GM18873 (cell line): ENCODE results near the gene TMEM119.
"Not testable (repeated sequence)": the region's sequence is repeated elsewhere in the genome, so short reads cannot be mapped to it uniquely, and the experiment has no call there.

Experiments
- ATAC-seq: cut with Tn5 transposase; IDR thresholded peaks from one replicate; pipeline ENCODE4 v1.9.1; 2021; ENCODE audit warnings: mild to moderate bottlenecking, moderate library complexity, moderate number of reproducible peaks; ENCODE audit not compliant: unreplicated experiment, low FRiP score

TMEM119 gene

DNA sequence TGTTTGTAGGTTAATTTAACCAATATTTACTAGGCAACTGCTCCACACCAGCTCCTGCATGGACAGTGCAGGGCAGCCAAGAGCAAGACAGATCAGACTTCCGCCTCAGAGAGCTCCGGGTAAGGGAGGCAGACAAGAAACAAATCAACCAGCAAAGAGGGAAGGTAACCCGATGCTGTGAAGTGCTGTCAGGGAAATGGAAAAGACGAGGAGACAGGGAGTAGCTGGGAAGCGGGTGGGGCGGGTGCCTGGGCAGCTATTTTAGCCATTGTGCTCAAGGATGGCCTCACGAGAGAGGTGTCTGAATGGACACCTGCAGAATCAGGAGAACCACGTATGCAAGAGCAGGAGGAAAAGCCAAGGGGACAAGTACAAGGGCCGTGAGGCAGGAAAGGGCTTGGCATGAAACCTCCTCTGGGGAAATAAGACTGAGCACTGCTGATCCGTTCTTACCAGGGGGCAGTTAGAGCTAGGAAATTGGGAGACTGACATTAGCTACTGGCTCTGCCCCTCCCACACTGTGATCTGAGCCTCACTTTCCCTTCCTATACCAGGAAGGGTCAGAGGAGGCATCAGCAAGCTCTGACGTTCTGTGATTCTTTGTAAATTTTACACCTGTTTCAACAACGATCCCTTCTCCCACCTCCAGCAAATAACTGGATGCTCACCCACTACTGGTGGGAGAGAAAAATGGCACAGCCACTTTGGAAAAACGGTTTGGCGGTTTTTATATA is 6.5 kb upstream of the TMEM119 start:
- no peak for ATAC-seq

DNA sequence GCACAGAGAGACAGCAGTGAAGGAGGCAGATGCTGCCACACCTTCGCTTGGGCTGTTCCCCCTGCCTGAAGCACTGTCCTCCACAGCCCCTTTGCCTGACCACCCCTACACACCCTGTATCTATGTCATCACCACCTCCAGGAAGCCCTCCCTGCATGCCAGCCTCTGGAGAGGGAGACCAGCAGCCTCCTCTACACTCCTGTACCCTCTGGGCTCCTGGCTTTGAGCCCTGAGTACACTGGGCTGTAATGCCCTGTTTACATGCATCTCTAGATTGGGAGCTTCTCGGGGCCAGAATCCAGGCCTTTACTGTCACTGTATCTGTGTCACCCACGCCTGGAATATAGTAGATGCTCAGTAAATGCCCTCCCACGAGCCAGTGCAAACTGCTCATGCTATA is 5.9 kb upstream of the TMEM119 start:
- no peak for ATAC-seq

GRCh38 chr12:108602976-108603704 is 5.3 kb upstream of the TMEM119 start:
- no peak for ATAC-seq

GRCh38 chr12:108602209-108602705 is 4.4 kb upstream of the TMEM119 start:
- no peak for ATAC-seq

DNA sequence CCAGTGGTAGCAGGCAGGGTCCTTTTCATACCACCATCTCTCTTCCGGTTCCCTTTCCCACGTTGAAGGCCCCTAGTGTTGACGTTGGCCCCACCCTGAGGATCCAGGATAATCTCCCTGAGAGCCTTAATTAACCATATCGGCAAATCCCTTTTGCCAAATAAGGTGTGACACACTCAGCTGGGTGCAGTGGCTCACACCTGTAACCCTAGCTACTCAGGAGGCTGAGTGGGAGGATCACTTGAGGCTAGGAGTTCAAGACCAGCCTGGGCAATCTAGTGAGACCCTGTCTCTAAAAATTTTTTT is 2.8 kb upstream of the TMEM119 start:
- no peak for ATAC-seq

DNA sequence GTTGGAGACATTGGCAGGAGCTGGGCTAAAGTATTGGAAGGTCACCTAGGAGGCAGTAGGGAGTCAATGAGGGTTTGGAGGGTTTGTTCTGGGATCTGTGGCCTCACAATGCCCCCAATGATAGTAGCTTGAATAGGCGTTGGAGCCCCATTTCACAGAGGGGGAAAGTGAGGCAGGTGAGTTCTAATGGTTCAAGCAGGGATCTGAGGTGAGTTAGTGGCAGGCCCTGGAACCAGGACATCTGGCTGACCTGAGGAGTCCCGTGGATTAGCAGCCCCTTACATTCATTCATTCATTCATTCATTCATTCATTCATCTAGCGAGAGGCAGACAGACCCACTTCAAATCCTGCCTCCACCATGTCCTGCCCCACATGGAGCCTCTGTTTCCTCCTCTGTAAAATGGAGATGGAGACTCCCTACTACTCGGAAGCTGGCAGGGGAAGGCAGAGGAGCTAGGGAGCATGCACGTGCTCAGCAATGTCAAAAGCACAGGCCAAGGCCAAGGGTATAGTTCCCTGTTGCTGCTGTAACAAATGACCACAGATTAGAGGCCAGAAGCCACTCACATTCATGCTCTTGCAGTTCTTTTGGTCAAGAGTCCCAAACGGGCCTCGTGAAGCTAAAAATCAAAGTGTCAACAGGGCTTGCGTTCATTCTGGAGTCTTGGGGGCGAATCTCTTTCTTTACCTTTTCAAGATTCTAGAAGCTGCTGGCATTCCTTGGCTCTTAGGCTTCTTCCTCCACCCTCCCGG is 2.2 kb upstream of the TMEM119 start:
- no peak for ATAC-seq

DNA sequence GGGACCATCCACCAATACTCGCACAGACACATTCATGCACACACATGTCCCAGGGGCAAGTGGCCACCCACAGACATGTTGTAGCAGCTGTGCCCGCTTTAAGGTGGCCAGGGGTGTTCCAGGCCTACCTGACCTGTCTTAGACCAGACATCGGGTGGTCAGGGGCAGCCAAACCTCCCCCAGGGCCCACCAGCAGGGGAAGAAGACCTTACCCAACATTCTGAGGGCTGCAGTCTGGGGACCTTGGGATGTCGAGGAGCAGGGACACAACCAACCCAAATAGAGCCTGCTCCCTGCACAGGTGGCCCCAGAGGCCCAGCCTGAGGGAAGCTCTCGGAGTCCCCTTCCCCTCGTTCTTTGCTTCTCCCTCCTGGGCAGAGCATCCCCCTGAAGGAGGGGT is 1.7 kb upstream of the TMEM119 start:
- ATAC-seq, result no peak

DNA sequence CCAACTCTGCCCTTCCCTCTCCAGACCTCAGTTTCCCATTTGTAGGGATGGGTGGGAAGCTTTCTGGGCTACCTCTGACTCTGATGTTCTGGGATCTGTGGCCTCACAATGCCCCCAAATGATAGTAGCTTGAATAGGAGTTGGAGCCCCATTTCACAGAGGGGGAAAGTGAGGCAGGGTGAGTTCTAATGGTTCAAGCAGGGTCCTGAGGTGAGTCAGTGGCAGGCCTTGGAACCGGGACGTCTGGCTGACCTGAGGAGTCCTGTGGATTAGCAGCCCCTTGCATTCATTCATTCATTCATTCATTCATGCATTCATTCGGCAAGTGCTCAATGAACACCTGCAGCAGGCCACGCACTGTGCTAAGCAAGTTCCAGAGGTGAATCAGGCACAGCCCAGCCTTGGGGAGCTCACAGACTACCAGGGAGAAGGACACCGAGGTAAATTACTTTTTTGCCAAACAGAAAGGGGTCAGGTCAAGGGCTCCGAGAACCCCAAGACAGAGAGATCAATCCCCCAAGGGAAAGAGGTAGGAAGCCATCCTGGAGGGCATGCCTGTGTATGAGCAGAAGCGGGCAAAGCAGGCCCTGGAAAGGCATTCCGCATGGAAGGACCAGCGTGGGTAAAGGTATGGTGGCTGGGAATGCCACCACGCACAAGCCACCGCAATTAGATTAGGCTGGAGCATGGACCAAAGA is 818 bp upstream of the TMEM119 start:
- ATAC-seq, result no peak

DNA sequence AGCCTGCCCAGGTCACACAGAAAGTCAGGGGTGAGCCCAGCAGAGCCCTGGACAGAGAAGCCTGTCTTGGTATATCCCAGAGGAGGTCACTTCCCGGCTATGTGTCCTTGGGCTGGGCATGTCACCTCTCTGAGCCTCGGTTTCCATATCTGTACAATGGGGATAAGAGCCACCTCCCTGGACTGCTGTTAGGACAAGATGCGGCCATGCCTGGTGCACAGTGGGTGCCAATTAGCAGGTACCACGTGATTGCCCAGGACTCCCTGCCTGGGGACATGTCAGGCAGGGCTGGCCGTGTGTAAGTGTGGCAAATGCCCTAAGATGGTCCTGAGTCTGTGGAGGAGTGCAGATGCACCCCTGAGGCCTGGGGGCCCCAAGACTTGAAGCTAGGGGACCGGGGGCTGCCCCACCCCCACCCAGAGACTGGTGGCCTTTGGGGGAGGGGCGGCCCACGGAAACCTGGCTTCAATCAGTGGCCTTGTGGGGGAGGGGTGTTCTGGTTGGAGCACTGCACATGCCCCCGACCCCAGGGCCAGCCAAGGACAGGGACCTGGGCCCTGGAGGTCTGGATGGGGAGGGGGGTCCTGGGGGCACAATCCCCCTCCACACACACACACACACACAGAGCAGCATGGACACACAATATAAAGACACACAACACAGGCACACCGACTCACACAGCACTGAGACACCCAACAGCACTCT is 878 bp downstream of the TMEM119 start:
- ATAC-seq, result no peak

- no peak for ATAC-seq
Observed at GRCh38 chr12:108595711-108596647, 1.9 kb downstream of the TMEM119 start.

DNA sequence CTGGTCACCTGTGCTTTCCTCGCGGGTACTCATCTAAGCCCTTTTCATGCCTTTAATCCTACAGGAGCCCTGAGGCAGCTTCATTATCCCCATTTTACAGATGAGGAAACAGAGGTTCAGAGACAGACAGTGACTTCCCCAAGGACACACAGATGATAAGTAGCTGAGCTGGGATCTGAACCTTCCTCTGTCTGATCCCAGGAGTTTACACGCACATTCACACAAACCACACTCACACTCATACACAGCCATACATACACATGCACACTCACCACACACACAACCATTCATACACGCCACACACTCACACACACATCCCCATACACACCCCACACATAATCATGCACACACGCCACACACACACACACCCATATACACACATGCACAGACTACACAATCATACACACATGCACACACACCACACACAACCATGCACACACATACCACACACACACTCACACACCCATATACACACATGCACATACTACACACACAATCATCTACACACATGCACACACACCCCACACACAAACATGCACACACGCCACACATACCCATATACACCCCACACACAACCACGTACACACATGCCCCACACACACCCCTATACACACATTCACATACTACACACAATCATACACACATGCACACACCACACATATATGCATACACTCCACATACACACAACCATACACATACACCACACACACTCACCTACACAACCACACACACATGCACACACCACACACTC is 2.7 kb downstream of the TMEM119 start:
- no peak for ATAC-seq

- ATAC-seq, result no peak
Observed at GRCh38 chr12:108594323-108594903, 3.5 kb downstream of the TMEM119 start.

GRCh38 chr12:108592033-108592909 is 5.6 kb downstream of the TMEM119 start:
- no peak for ATAC-seq

DNA sequence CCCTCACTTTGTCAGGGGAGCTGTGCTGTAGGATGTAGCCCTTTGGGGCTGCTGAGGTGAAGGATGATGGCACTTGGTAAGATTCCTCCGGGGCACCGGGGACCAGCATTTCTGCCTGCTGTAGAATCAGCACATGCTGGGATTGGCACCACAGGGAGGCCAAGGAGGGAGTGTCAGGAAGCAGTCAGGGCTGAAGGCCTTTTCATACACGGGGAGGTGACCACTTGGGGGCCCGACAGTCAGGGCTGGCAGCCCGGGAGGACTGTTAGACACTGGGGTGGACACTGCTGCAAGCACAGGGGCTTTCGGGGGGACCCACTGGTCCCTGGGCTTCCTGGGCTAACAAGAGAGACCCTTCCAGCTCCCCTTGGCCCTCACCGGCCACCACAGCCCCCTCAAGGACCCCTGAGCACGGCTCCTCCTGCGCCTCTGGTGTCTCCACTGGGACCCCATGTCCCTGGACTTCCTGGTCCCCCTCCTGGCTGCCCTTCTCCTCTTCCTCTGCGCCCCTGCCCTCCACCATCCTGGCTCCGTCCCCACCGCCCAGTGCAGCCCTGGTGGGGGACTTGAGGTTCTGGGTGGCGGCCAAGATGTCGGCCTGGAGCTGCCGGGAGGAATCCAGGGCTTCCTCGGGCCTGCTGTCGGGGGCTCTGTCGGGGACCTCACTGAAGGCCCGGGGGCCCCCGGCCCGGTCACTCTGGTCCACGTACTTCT is 6.5 kb downstream of the TMEM119 start:
- ATAC-seq, result no peak

DNA sequence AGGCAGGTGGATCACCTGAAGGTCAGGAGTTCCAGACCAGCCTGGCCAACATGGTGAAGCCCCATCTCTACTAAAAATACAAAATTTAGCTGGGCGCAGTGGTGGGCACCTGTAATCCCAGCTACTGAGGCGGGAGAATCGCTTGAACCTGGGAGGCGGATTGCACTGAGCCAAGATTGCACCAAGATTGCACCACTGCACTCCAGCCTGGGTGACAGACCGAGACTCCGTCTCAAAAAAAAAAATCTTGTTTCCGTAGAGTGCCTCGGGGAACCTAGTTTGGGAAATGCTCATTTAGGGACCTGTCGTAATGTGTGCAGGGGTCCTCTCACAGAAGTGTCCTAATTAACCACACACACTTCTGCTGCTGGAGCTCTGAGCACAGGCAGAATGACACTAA is 7.4 kb downstream of the TMEM119 start:
- not testable (repeated sequence) for ATAC-seq

DNA sequence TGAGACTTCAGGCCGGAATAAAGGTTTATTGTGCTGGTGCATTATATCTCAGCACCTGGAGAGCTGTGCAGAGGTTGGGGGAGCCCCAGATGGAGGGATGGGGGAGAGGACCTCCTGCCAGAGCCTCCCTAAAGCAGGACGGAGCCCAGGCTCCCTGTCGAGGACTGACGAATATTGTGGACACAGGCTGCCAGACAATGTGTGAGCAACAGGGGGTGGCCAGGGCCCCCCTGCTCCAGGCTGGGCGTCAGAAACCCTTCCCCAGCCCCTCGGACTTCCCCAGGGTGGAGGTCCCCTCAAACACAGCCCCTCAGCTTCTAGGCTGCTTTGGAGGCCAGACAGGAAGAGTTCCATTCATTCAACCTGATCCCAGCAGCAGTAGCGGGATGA is 8.0 kb downstream of the TMEM119 start:
- no peak for ATAC-seq
